ENCODE measurements around the gene CHST3.

Gene CHST3

GRCh38 chr10:72038458-72039001, 74.3 kb downstream of the CHST3 start:
- no peak for DNase-seq
- in situ Hi-C loops (cut with MboI; ENCODE audit: low pct_unique_long_range_greater_than_20kb, low sequenced_read_pairs) = no loop called here

DNA sequence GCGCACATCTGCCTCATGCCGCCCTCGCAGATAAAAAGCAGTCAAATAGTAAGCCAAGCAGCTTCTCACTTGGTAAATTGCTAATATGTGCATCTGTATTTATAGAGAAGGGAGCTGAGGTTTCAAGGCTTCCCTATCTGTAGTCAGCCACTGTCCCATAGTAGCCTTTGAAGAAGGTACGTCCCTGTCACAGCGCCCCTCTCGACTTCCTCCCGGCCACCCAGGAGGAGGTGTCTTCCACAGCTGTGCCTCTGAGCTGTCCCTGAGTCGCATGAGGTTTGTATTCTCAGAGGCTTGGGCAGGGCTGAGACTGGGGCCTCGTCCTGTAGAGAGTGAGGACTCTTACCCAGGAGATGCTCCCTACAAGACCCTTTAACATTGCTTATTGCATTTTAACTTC, 75.2 kb downstream of the CHST3 start:
- in situ Hi-C loops (cut with MboI; ENCODE audit: low pct_unique_long_range_greater_than_20kb, low sequenced_read_pairs) = no loop called here
- DNase-seq = no peak

DNA sequence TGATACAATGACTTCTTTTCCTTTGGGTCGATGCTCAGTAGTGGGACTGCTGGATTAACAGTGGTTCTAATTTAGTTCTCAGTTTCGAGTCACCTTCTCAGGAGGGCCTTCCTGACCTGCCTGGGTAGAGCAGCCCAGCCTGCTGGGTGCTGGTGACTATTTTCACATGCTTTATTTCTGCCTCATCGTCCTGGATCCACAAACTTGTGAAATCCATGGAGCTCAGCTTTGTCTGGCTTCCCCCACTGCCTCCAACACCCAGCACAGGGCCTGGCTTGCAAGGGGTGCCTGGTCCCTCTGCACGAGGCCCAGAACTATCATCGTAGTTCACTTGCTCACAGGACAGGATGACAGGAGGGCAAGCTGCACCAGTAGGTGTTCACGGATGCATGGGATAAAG, 77.3 kb downstream of the CHST3 start:
- in situ Hi-C loops (cut with MboI; ENCODE audit: low pct_unique_long_range_greater_than_20kb, low sequenced_read_pairs) = no loop called here
- DNase-seq = no peak

- in situ Hi-C loops (cut with MboI; ENCODE audit: low pct_unique_long_range_greater_than_20kb, low sequenced_read_pairs) = no loop called here
- no peak for DNase-seq
These were observed 79.0 kb downstream of the CHST3 start for GRCh38 chr10:72043016-72043834.

- no peak for DNase-seq
- in situ Hi-C loops (cut with MboI; ENCODE audit: low pct_unique_long_range_greater_than_20kb, low sequenced_read_pairs) = no loop called here
These were observed 80.3 kb downstream of the CHST3 start for GRCh38 chr10:72044417-72045041.

- in situ Hi-C loops (cut with MboI; ENCODE audit: low pct_unique_long_range_greater_than_20kb, low sequenced_read_pairs) = no loop called here
- no peak for DNase-seq
These were observed 81.4 kb downstream of the CHST3 start for GRCh38 chr10:72045586-72045985.

GRCh38 chr10:72048450-72049124, 84.4 kb downstream of the CHST3 start:
- peak; percentile 94 for DNase-seq
- in situ Hi-C loops (cut with MboI; ENCODE audit: low pct_unique_long_range_greater_than_20kb, low sequenced_read_pairs) = no loop called here

DNA sequence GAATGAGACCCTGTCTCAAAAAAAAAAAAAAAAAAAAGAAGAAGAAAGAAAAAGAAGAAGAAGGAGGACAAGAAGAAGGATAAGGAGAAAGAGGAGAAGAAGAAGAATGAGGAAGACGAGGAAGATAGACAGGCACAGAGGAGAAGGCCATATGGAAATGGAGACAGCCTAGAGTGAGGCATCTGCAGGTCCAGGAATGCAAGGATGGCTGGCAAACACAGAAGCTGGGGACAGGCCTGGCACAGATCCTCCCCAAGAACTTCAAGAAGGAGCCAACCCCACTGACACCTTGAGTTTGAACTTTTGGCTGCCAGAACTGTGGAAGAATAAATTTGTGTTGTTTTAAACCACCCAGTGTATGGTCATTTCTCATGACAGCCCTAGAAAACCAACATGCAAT, 85.3 kb downstream of the CHST3 start:
- in situ Hi-C loops (cut with MboI; ENCODE audit: low pct_unique_long_range_greater_than_20kb, low sequenced_read_pairs) = no loop called here
- DNase-seq = no peak

- no peak for DNase-seq
- in situ Hi-C loops (cut with MboI; ENCODE audit: low pct_unique_long_range_greater_than_20kb, low sequenced_read_pairs) = no loop called here
These were observed 86.0 kb downstream of the CHST3 start for GRCh38 chr10:72049969-72050781.

DNA sequence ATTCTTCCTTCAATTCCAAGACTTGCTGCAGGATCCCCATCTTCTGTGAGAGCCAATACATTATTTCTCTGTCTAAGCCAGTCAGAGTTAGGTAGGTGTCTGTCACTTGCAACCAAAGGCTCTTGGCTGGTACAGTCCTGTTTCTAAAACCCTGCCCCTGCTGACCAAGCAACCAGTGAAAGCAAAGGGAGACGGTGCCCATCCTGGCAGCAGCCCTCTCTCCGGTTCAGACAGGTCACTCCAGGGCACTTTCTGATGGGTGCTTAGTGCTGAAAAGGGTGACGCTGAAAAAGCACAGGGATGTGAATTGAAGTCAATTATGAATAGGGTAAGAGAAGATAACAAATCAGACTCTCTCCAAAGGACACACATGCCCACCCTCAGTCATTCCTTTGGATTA, 86.7 kb downstream of the CHST3 start:
- DNase-seq = no peak
- in situ Hi-C loops (cut with MboI; ENCODE audit: low pct_unique_long_range_greater_than_20kb, low sequenced_read_pairs) = no loop called here

DNA sequence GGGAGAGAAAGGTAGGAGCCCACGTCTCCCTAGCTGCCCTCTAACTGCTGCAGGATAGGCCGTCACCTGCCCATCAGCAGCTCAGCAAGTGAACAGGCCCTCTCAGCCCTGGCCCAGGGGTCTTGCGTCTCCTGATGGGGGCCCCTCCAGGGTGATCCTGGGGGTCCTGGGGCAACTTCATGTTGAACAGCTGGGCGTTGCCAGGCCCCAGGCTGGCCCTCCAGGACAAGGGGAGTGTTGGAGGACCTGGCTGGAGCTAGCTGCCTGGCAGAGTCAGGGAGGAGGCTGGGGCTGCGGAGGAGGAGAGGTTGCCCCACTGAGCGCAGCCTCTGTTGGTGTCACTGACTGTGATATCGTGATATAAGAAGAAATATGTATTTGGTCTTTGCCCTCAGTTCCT, 89.5 kb downstream of the CHST3 start:
- DNase-seq = no peak
- in situ Hi-C loops (cut with MboI; ENCODE audit: low pct_unique_long_range_greater_than_20kb, low sequenced_read_pairs) = no loop called here

DNA sequence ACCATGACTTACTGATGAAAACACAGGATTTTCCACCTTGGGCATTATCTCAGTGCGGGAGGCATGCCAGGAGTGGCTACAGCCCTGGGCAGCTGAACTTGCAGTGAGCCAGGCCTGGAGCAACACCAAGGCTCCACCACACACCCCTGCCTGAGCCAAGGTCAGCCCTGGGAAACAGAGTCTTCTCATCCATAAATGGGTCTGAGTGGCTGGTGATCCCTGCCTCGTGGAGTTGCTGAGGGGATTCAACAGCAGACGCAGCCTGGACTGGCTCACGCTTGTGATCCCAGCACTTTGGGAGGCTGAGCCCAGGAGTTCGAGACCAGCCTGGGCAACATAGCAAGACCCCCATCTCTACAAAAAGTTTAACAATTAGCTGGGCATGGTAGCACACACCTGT, 91.9 kb downstream of the CHST3 start:
- in situ Hi-C loops (cut with MboI; ENCODE audit: low pct_unique_long_range_greater_than_20kb, low sequenced_read_pairs) = no loop called here
- no peak for DNase-seq

- DNase-seq = no peak
- in situ Hi-C loops (cut with MboI; ENCODE audit: low pct_unique_long_range_greater_than_20kb, low sequenced_read_pairs) = no loop called here
These were observed 92.9 kb downstream of the CHST3 start for GRCh38 chr10:72056932-72057751.

DNA sequence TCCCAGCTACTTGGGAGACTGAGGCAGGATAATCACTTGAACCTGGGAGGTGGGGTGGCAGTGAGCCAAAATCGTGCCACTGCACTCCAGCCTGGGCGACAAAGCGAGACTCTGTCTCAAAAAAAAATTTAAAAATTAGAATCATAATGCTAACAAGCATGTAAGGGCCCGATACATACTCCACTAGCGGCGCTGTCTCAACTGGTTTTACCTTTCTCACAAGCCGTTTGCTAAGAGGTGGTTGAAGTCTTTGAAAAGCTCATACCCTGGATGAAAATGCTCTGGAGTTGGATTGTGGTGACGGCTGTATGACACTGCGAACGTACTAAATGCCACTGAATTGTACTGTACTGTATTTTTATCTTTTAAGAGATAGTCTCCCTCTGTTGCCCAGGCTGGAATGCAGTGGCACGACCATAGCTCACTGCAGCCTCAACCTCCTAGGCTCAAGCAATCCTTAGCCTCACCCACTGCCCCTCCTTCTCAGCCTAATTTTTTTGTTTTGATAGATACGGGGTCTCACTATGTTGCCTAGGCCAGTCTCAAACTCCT, 94.2 kb downstream of the CHST3 start:
- no peak for DNase-seq
- in situ Hi-C loops (cut with MboI; ENCODE audit: low pct_unique_long_range_greater_than_20kb, low sequenced_read_pairs) = no loop called here

DNA sequence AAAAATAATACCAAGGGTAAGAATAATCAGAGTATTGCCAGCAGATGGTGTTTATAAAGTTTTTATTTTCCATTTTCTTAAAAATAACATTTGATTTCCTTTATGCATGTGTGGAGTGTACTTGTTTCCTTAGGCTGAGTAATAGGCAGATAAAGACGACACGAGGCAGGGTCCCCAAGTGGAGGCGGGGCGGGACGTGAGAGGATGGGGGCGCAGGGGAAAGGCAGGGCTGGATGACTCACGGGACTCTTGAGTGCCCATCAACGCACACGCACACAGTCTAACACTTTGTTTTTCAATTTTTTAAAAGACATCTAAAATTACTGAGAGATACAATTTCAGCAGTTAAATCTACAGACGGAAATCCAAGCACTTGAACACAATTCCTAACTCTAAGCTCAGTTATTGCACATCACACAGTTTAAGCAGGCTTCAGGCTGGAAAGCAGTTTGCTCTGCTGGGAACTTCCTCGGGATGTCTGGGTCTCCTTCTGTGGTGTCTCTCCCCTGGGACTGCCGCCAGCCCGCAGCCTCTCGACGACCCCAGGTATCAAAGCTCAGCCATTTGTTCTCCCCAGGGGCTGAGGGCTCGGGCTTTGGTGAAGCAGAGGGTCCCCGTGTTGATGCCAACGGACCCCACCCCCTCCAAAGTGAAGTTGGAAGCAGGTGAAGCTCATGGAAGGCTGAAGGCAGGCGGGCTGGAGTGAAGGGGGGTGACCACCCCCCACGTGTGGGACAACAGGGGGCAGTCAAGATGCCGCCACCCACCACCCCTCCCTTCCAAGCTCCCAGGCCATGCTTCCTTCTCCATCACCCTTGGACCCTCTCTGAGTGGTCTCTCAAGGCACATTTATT, 95.0 kb downstream of the CHST3 start:
- no peak for DNase-seq
- in situ Hi-C loops (cut with MboI; ENCODE audit: low pct_unique_long_range_greater_than_20kb, low sequenced_read_pairs) = no loop called here

- DNase-seq = no peak
- in situ Hi-C loops (cut with MboI; ENCODE audit: low pct_unique_long_range_greater_than_20kb, low sequenced_read_pairs) = no loop called here
These were observed 95.9 kb downstream of the CHST3 start for GRCh38 chr10:72059843-72060822.
